CD4-positive, alpha-beta T cell (primary cell): ENCODE data around the gene GNG13. TPM values are rescaled to one million over a fixed set of nuclear protein-coding genes. Genes with fewer than 3 reads are reported as not detected.

Source experiments
- ATAC-seq: fragments of 200-7000 bp; cut with Tn5 transposase; one replicate; pipeline ENCODE4 v1.10.0; 2022; ENCODE audit warnings: mild to moderate bottlenecking; ENCODE audit not compliant: poor library complexity
- CTCF ChIA-PET: fragments of 350-600 bp; sonication (Branson Sonifier 250); formaldehyde crosslinking; loops from one replicate; lab custom pipeline; 2021; ENCODE audit warnings: antibody characterized with exemption, inconsistent platforms; lab: Charles Lee
- POLR2A ChIA-PET: fragments of 350-600 bp; sonication (Branson Sonifier 250); formaldehyde crosslinking; loops from one replicate; lab custom pipeline; 2021; ENCODE audit warnings: antibody characterized with exemption, inconsistent platforms; lab: Charles Lee
- DNase-seq, 14 experiments: peaks; one replicate each; pipeline ENCODE4 v3.0.0-alpha.2; 2013 to 2020; ENCODE audit warnings: mixed read lengths in 2 of 14
- H3K27ac ChIP-seq, 2 donors: one replicate each; pipeline versions ENCODE4 v1.5.1 to v1.7.0; 2013; ENCODE audit warnings: low read length in 2 of 2, low read depth in 1 of 2, mild to moderate bottlenecking in 1 of 2
- H3K27me3 ChIP-seq, 2 experiments: 1 replicate in 1 of 2; 2 replicates in 1 of 2; pipeline versions ENCODE4 v1.6.1 to v1.7.0; 2013; ENCODE audit warnings: low read length in 2 of 2, control low read depth in 1 of 2, mild to moderate bottlenecking in 1 of 2, moderate library complexity in 1 of 2; ENCODE audit not compliant: insufficient read depth in 2 of 2, control insufficient read depth in 1 of 2
- H3K36me3 ChIP-seq: one replicate; pipeline ENCODE4 v1.6.1; 2013; ENCODE audit warnings: low read length, control low read depth; ENCODE audit not compliant: insufficient read depth
- H3K4me1 ChIP-seq: one replicate; pipeline ENCODE4 v1.6.1; 2013; ENCODE audit warnings: low read length, control low read depth; ENCODE audit not compliant: insufficient read depth
- H3K4me3 ChIP-seq: one replicate; pipeline ENCODE4 v1.5.1; 2013; ENCODE audit warnings: mild to moderate bottlenecking, low read length, moderate library complexity
- H3K9me3 ChIP-seq, 2 experiments: 1 replicate in 1 of 2; 2 replicates in 1 of 2; pipeline versions ENCODE4 v1.6.1 to v1.7.0; 2013; ENCODE audit warnings: low read length in 2 of 2, mild to moderate bottlenecking in 2 of 2, control low read depth in 1 of 2, moderate library complexity in 1 of 2; ENCODE audit not compliant: control insufficient read depth in 1 of 2, insufficient read depth in 1 of 2
- H3K27ac Mint-ChIP-seq: one replicate; pipeline ENCODE4 v1.8.0; 2020; ENCODE audit warnings: mixed read lengths
- H3K27me3 Mint-ChIP-seq: one replicate; pipeline ENCODE4 v1.8.0; 2021; ENCODE audit warnings: mixed read lengths
- H3K36me3 Mint-ChIP-seq: one replicate; pipeline ENCODE4 v1.8.0; 2021; ENCODE audit warnings: low read depth, mixed read lengths
- H3K4me1 Mint-ChIP-seq: one replicate; pipeline ENCODE4 v1.8.0; 2021; ENCODE audit warnings: low read depth, mixed read lengths
- H3K4me3 Mint-ChIP-seq: one replicate; pipeline ENCODE4 v1.8.0; 2020; ENCODE audit warnings: mild to moderate bottlenecking, mixed read lengths
- H3K9me3 Mint-ChIP-seq: one replicate; pipeline ENCODE4 v1.8.0; 2020; ENCODE audit warnings: mixed read lengths
- intact Hi-C, 2 experiments: fragments of 100-400 bp; cut with DNase I in 1 of 2; cut with micrococcal nuclease in 1 of 2; formaldehyde crosslinking; loops; one replicate each; pipeline versions ENCODE4 v1.15.1 to v1.9.0; 2023 to 2025; cut with DNase I, micrococcal nuclease
- total RNA-seq, 174 experiments: library from RNA in 2 of 174; stranded (reverse) in 2 of 174; gene quantifications; one replicate each; pipeline ENCODE4 v1.2.3 and lab custom pipeline; 2021 to 2026
- TF ChIP-seq, protein P1 (sequence below): fragments of 200-600 bp; IDR thresholded peaks from one replicate; pipeline ENCODE4 v1.8.0; 2022; ENCODE audit warnings: antibody characterized with exemption, mild to moderate bottlenecking

Gene GNG13
- total RNA-seq, 2 experiments from 2014 or later, result not detected

DNA sequence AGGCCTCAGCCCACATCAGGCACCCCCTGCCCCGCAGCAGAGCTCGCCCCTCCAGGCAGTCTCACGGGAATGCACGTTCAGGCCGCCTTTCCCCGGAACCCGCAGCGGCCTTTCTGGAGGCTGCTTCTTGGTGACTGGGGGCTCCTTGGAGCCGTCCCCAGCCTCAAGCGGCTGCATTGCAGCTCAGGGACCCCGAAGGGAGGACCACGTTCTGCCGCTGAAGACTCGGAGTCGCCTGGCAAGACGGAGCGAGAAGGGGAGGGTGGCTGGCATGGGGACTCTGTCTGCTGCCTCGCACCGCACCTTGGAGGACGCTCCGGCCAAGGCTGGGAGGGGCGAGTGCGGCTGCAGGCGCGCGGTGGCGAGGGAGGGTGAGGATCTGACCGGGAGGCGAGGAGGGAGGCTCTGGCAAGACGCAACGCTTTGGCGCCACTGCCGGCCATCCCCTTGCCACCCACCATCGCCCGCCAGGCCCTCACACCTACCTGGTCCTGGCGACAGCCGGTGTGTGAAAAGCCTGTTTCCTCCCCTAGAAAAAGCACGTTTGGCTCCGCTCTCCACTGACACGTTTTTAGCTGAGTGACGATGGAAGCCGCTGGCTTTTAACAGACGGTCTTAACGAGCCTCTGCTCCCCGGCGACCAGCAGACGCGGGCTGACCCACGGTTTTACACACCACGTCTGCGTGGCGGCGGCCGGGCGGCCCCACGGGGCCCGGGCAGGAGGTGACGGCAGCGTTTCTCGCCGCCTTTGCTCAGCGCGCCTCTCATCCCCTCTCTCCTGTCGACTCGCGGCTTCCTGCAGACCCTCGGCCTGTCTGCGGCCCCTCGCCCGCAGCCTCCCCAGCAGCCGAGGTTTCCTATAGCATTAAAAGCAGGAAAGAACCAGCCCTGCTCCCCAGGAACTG lies 16.7 kb upstream of the GNG13 start:
- TF ChIP-seq, protein P1, sequence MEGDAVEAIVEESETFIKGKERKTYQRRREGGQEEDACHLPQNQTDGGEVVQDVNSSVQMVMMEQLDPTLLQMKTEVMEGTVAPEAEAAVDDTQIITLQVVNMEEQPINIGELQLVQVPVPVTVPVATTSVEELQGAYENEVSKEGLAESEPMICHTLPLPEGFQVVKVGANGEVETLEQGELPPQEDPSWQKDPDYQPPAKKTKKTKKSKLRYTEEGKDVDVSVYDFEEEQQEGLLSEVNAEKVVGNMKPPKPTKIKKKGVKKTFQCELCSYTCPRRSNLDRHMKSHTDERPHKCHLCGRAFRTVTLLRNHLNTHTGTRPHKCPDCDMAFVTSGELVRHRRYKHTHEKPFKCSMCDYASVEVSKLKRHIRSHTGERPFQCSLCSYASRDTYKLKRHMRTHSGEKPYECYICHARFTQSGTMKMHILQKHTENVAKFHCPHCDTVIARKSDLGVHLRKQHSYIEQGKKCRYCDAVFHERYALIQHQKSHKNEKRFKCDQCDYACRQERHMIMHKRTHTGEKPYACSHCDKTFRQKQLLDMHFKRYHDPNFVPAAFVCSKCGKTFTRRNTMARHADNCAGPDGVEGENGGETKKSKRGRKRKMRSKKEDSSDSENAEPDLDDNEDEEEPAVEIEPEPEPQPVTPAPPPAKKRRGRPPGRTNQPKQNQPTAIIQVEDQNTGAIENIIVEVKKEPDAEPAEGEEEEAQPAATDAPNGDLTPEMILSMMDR, result no peak
- no peak overlapping the region for H3K4me3 Mint-ChIP-seq
- no peak for DNase-seq
- H3K4me1 Mint-ChIP-seq, result peaks cover 11% of the 10 kb centered on the region
- ATAC-seq, result no peak
- Histone ChIP-seq H3K4me1 (peaks cover 23% of the 10 kb centered on the region), H3K4me3 (no peak overlapping the region), H3K27me3 (peaks cover 20 to 43% of the 10 kb centered on the region in 2 experiments), H3K9me3 (peaks cover 0 to 29% of the 10 kb centered on the region in 2 experiments), H3K27ac (no peak overlapping the region), H3K36me3 (no peaks in the 10 kb centered on the region)
- POLR2A ChIA-PET, result no interaction called here
- H3K27ac Mint-ChIP-seq, result no peak overlapping the region
- H3K36me3 Mint-ChIP-seq, result no peaks in the 10 kb centered on the region
- intact Hi-C loops, result loop anchor here in 1 of 2 experiments (10.0 kb wide), 1 partner anchor 378 kb away; no protein-coding TSS in a partner anchor
- CTCF ChIA-PET, result no interaction called here
- H3K9me3 Mint-ChIP-seq, result no peaks in the 10 kb centered on the region
- H3K27me3 Mint-ChIP-seq, result peaks cover 38% of the 10 kb centered on the region

GRCh38 chr16:815861-816260 lies 15.3 kb upstream of the GNG13 start:
- CTCF ChIA-PET, result no interaction called here
- POLR2A ChIA-PET, result no interaction called here
- peaks cover 40% of the 10 kb centered on the region for H3K27me3 Mint-ChIP-seq
- TF ChIP-seq, protein P1, result no peak
- Histone ChIP-seq H3K27me3 (peaks cover 20 to 51% of the 10 kb centered on the region in 2 experiments), H3K4me1 (peaks cover 23% of the 10 kb centered on the region), H3K4me3 (no peak overlapping the region), H3K9me3 (peaks cover 0 to 36% of the 10 kb centered on the region in 2 experiments), H3K27ac (no peak overlapping the region), H3K36me3 (no peaks in the 10 kb centered on the region)
- H3K36me3 Mint-ChIP-seq, result no peaks in the 10 kb centered on the region
- DNase-seq (no peak), ATAC-seq (no peak)
- no peak overlapping the region for H3K27ac Mint-ChIP-seq
- no peak overlapping the region for H3K4me3 Mint-ChIP-seq
- intact Hi-C loops, result loop anchor here in 1 of 2 experiments (10.0 kb wide), 1 partner anchor 379 kb away; no protein-coding TSS in a partner anchor
- H3K4me1 Mint-ChIP-seq, result peaks cover 11% of the 10 kb centered on the region
- H3K9me3 Mint-ChIP-seq, result no peaks in the 10 kb centered on the region

GRCh38 chr16:814974-815373 lies 14.4 kb upstream of the GNG13 start:
- ChIA-PET POLR2A (no interaction called here), CTCF (no interaction called here)
- no peaks in the 10 kb centered on the region for H3K36me3 ChIP-seq
- ATAC-seq (no peak), DNase-seq (no peak)
- Mint-ChIP-seq H3K27me3 (peaks cover 36% of the 10 kb centered on the region), H3K27ac (no peak overlapping the region), H3K4me1 (peaks cover 9% of the 10 kb centered on the region), H3K4me3 (no peak overlapping the region), H3K9me3 (no peaks in the 10 kb centered on the region), H3K36me3 (no peaks in the 10 kb centered on the region)
- intact Hi-C loops, result loop anchor here (5.0 to 10.0 kb wide), 3 partner anchors 242 to 380 kb away; no protein-coding TSS in a partner anchor
- H3K27me3 ChIP-seq, result peaks cover 20 to 51% of the 10 kb centered on the region in 2 experiments
- H3K9me3 ChIP-seq, result peaks cover 0 to 36% of the 10 kb centered on the region in 2 experiments
- H3K4me1 ChIP-seq, result peaks cover 20% of the 10 kb centered on the region
- TF ChIP-seq, protein P1, result no peak
- H3K27ac ChIP-seq, result no peak overlapping the region
- H3K4me3 ChIP-seq, result no peak overlapping the region
